ENCODE measurements around the gene PDIA6.

Gene PDIA6

GRCh38 chr2:10760794-10761504 is 51.6 kb downstream of the PDIA6 start:
- no peak for DNase-seq

GRCh38 chr2:10759151-10759714 is 53.4 kb downstream of the PDIA6 start:
- DNase-seq: no peak

DNA sequence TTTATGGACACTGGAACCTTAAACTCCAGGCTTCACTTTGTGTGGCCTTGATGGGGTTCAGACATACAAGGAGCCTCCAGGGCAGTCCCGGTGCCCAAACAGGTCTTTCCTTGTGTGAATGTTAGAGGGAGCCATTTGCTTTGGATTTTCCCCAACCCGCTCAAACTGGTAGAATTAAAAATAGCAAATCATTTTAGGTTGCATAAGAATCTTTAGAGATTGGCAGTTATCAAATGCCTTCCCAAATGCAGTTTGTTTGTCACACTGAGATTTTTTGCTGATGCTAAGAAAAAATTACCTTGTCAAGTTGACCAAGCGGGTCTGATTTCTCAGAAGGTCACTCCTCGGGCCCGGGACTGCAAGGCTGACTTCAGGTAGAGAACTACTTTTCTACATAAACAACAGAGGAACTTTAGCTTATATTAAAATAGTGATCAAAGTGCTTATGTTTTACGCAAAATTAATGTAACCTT is 54.7 kb downstream of the PDIA6 start:
- DNase-seq: no peak

DNA sequence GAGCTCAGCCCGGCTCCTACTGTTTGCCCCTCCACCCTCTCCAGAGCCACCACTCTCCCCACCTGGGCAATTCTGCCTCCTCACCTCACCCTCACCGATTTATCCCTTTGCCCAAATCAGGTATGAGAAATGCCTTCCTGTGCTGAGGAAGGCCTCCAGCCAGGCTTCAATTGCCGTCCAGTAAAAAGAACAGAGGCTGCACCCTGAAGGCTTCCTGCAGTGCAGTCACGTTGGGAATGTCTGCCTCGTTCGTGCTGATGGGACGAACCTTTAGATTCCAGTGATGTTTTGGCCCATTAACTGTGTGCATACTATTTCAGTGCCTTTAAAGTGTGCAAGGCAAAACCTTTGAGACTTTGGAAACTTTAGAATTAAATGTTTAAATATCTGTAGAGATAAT is 57.0 kb downstream of the PDIA6 start:
- DNase-seq: no peak

DNA sequence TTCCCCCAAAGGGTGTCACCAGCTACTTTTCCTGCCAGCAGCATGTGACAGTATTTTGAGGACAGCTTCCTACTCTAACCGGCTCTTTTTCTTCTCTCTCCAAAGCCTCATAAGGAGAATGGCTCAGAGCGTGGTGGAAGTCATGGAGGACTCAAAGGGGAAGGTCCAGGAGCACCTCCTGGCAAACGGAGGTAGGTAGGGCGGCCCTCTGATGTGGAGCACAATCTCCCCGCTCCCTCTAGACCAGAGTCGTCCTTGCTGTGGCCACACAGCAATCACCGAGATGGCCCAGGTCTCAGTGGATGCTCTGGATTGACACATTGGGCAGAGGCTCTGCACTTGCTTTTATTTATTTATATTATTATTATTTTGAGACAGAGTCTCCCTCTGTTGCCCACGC is 58.7 kb downstream of the PDIA6 start:
- DNase-seq: no peak

DNA sequence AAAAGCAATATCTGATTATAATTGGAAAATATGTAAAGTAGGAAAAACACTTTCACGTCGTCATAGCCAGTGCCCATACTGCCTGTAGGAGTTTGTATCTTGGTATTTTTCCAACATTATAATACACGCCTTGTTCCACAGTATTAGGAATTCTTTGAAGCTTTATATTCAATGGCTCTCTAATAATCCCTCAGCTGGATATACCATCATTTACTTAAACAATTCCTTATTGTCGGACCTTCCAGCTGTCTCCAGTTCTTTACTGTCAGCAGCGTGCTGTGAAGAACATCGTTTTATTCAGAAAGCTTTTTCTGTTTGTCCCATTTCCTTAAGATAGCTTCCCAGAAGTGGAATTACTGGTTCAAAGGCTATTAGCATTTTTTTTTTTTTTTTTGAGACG is 59.4 kb downstream of the PDIA6 start:
- DNase-seq: no peak

DNA sequence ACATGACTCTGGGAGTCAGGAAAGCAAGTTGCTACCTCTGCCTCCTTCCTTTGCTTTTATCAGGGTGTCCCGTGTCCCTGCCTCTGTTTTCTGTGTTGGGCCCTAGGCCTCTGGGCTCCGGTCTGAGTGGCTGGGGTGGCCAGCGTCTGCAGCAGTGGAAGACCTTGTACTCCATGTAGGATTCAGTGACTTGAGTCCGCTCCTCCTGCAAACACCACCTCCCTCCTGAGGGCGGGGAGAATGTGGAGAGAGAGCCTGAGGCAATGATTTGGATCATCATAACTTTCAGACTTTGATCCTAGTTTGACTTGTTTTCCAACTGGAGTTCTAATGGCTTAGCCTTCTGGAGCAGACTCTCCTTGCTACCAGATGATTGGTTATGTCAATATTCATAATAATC is 60.3 kb downstream of the PDIA6 start:
- DNase-seq: no peak

DNA sequence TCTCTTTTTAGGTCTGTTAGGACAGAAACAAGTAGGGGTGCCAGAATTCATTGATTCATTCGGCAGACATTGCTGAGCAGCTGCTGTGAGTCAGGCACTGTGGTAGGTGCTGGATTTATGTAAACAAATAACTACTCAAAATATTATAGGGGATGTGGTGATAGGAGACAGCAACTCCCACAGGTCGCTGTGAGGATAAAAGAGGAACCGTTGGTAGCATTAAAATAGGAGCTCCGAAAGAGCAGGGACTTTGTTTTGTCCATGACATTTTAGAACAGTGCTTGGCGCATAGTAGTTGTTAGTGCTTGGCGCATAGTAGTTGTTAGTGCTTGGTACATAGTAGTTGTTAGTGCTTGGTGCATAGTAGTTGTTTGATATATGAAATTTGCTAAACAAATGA is 62.0 kb downstream of the PDIA6 start:
- DNase-seq: no peak

DNA sequence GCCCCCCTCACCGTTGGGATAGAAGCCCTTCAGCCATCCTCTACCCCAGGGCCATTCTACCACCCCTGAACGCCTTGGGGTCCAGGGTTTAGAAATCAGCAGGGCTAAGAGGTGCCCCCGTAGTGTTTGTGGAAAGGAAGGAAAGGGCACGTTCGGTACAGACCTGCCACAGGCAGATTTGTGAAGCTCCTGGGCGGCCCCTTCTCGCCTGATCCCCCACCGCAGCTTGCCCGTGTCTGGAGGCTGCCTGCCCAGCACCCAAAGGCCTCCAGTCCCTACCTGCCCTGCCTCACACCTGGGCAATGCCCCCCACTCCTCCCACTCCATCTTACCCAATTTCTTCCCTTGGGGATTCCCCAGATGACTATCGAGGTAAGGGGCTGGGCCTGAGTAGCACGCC is 69.9 kb downstream of the PDIA6 start:
- DNase-seq: no peak

- no peak for DNase-seq
Observed at GRCh38 chr2:10741139-10741538, 71.4 kb downstream of the PDIA6 start.

DNA sequence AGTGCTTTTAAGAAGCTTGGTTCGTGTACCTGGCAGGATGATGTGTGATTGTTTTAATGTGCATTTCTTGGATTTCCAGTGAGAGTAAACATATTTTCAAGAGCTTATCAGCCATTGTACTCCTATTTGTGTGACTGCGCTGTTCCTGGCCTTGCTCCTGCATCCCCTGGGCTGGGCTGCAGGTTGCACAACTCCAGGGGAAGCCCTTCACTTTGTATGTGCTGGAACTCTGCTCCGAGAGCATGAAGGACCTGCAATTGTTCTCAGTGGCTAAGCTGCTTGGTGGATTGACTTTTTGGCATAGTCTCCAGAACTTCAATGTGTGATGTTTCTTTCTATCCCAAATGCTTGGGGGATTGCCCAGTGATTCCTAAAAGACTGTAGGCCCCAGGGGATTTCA is 72.4 kb downstream of the PDIA6 start:
- no peak for DNase-seq

DNA sequence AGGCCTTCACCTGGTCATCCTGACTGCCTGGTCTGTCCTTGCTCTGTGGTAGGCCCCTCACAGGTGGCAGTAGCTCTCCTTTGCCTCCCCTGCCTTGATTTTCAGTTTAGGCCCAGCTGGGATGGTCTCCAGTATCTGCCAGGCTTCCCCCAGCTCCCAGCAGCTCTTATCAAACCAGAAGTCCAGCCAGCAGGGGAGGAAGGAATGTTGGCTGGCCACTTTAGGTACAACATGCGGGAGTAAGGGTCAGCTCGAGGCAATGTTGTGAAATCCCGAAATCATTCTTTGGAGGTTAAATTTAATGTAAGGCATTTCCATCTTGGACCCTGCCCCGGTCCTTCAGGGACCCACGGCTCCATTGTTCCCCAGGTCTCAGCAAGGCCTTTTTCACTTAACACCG is 74.4 kb downstream of the PDIA6 start:
- no peak for DNase-seq

DNA sequence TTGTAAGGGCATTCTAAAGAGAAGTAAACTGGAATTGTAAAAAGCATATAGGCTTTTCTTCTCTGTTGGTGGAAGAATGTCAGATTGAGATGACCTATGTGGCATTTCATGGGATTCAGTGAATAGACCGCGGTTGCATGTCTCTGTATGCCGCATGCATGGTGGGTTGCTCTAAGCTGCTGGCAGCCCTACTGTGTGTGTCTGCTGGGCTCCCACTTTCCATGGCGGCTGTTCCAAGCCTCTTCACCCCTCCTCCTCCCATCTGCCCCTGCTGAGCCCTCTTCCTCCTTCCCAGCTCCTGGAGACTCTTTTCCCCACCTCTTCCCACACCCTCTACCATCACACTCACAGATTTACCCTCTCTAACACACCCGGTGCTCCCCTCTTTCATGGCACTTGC is 78.6 kb downstream of the PDIA6 start:
- DNase-seq: no peak

- DNase-seq: no peak
Observed at GRCh38 chr2:10733566-10733925, 79.0 kb downstream of the PDIA6 start.
